NCI-H345 treated with DMSO at 0.1 percent for 48 hours (cell line): Measurements from ENCODE around the gene MTIF2.
"Not testable (repeated sequence)": the region's sequence is repeated elsewhere in the genome, so short reads cannot be mapped to it uniquely, and the experiment has no call there.

ENCODE experiments used
- DNase-seq: peaks from one replicate; lab custom pipeline; 2025; ENCODE audit not compliant: unreplicated experiment; lab: John Stamatoyannopoulos, UW

MTIF2 gene

GRCh38 chr2:55204536-55204935 lies 64.5 kb downstream of the MTIF2 start:
- DNase-seq, result no peak

GRCh38 chr2:55200416-55200815 lies 68.6 kb downstream of the MTIF2 start:
- no peak for DNase-seq

DNA sequence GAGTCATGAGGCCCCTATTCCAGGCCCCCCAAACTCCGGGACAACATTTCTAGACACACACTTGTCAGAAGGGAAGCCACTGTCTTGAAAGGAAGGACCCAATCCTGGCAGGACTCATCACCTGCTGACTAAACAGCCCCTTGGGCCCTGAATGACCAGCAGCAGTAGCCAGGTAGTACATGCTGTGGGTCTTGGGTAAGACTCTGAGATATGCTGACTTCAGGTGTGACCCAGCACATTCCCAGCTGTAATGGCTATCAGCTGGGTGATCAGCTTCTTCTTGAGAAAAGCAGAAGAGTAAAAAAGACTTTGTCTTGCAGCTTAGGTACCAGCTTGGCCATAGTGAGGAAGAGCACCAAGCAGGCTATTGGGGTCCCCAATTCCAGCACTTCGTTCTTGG lies 72.5 kb downstream of the MTIF2 start:
- no peak for DNase-seq

- not testable (repeated sequence) for DNase-seq
These were observed 77.1 kb downstream of the MTIF2 start for GRCh38 chr2:55191888-55192287.

- not testable (repeated sequence) for DNase-seq
These were observed 82.2 kb downstream of the MTIF2 start for GRCh38 chr2:55186837-55187236.
